IMR-90 (cell line): ENCODE results near the gene PLAAT1.

Experiments used
- BHLHE40 ChIP-seq: fragments of 150-350 bp; IDR thresholded peaks from 2 replicates; pipeline ENCODE4 v1.6.1; 2016; ENCODE audit warnings: mild to moderate bottlenecking, low read depth, low read length
- CEBPB ChIP-seq: IDR thresholded peaks from 2 replicates; pipeline ENCODE4 v1.6.1; 2012; ENCODE audit warnings: low read depth, low read length, improper control_type of control experiment
- CTCF ChIP-seq: conservative IDR thresholded peaks from 2 replicates; pipeline ENCODE4 v1.5.1; 2012; ENCODE audit warnings: mild to moderate bottlenecking, low read depth, low read length, improper control_type of control experiment
- ELK1 ChIP-seq: fragments of 150-350 bp; IDR thresholded peaks from 2 replicates; pipeline ENCODE4 v1.6.1; 2016; ENCODE audit warnings: low read depth, mild to moderate bottlenecking, low read length, moderate library complexity, borderline replicate concordance
- MAZ ChIP-seq: IDR thresholded peaks from 2 replicates; pipeline ENCODE4 v1.6.1; 2012; ENCODE audit warnings: low read depth, mild to moderate bottlenecking, low read length, improper control_type of control experiment, moderate library complexity, borderline replicate concordance
- NFE2L2 ChIP-seq: fragments of 150-350 bp; IDR thresholded peaks from 2 replicates; pipeline ENCODE4 v1.6.1; 2016; ENCODE audit warnings: low read depth, mild to moderate bottlenecking, low read length
- POLR2A ChIP-seq: IDR thresholded peaks from 2 replicates; pipeline ENCODE4 v1.6.1; 2012; ENCODE audit warnings: mild to moderate bottlenecking, low read depth, low read length
- RAD21 ChIP-seq: IDR thresholded peaks from 2 replicates; pipeline ENCODE4 v1.6.1; 2012; ENCODE audit warnings: low read length, improper control_type of control experiment
- RCOR1 ChIP-seq: IDR thresholded peaks from 2 replicates; pipeline ENCODE4 v1.6.1; 2012; ENCODE audit warnings: mild to moderate bottlenecking, low read length, improper control_type of control experiment; ENCODE audit not compliant: insufficient replicate concordance
- RFX5 ChIP-seq: IDR thresholded peaks from 2 replicates; pipeline ENCODE4 v1.8.0; 2012; ENCODE audit warnings: low read depth, mild to moderate bottlenecking, low read length, moderate library complexity
- USF2 ChIP-seq: fragments of 150-350 bp; IDR thresholded peaks from 2 replicates; pipeline ENCODE4 v1.6.1; 2017; ENCODE audit warnings: mild to moderate bottlenecking, antibody characterized with exemption, low read length, low read depth

- TF ChIP-seq ELK1: no peak
- no peak for TF ChIP-seq CTCF
- TF ChIP-seq POLR2A: no peak
- no peak for TF ChIP-seq BHLHE40
- no peak for TF ChIP-seq RFX5
- no peak for TF ChIP-seq NFE2L2
- no peak for TF ChIP-seq RCOR1
- TF ChIP-seq USF2: no peak
- no peak for TF ChIP-seq MAZ
- no peak for TF ChIP-seq RAD21
- no peak for TF ChIP-seq CEBPB
These were observed 60.4 kb downstream of the PLAAT1 start for GRCh38 chr3:193301433-193301832.
